Transverse colon (tissue), 4 donors: ENCODE results near the gene LHFPL3.

Experiments
- EP300 ChIP-seq: sonication (generic); formaldehyde crosslinking; IDR thresholded peaks from one replicate; pipeline ENCODE4 v1.6.1; 2017; ENCODE audit warnings: antibody characterized with exemption, low read depth
- POLR2A ChIP-seq: fragments of 450-650 bp; IDR thresholded peaks from one replicate; pipeline ENCODE4 v1.6.1; 2016; ENCODE audit warnings: antibody characterized with exemption, mild to moderate bottlenecking, moderate library complexity
- POLR2AphosphoS5 ChIP-seq, 3 donors: sonication (generic); formaldehyde crosslinking; IDR thresholded peaks; one replicate each; pipeline ENCODE4 v1.6.1; 2016; ENCODE audit warnings: antibody characterized with exemption in 3 of 3
- TF ChIP-seq, protein P1 (sequence below), 5 experiments: fragments of 200-600 bp in 3 of 5; fragments of 450-650 bp in 2 of 5; sonication (generic) in 3 of 5; IDR thresholded peaks; 1 replicate in 2 of 5; 2 replicates in 3 of 5; pipeline ENCODE4 v1.5.1; 2016 to 2017; ENCODE audit warnings: antibody characterized with exemption in 5 of 5, inconsistent platforms in 3 of 5, mild to moderate bottlenecking in 2 of 5, moderate library complexity in 1 of 5

GRCh38 chr7:104357166-104357565, 28.8 kb downstream of the LHFPL3 start:
- TF ChIP-seq, protein P1, sequence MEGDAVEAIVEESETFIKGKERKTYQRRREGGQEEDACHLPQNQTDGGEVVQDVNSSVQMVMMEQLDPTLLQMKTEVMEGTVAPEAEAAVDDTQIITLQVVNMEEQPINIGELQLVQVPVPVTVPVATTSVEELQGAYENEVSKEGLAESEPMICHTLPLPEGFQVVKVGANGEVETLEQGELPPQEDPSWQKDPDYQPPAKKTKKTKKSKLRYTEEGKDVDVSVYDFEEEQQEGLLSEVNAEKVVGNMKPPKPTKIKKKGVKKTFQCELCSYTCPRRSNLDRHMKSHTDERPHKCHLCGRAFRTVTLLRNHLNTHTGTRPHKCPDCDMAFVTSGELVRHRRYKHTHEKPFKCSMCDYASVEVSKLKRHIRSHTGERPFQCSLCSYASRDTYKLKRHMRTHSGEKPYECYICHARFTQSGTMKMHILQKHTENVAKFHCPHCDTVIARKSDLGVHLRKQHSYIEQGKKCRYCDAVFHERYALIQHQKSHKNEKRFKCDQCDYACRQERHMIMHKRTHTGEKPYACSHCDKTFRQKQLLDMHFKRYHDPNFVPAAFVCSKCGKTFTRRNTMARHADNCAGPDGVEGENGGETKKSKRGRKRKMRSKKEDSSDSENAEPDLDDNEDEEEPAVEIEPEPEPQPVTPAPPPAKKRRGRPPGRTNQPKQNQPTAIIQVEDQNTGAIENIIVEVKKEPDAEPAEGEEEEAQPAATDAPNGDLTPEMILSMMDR (IDR thresholded peaks at IDR 0.05) = no peak
- TF ChIP-seq EP300 (no peak), POLR2A (no peak), POLR2AphosphoS5 (IDR thresholded peaks at IDR 0.05) (no peak)
